CD4-positive, alpha-beta memory T cell (primary cell): ENCODE data around the gene IGF2BP2. TPM values are rescaled to one million over a fixed set of nuclear protein-coding genes. Genes with fewer than 3 reads are reported as not detected.

ENCODE experiments used
- CTCF ChIA-PET: fragments of 350-600 bp; sonication (Branson Sonifier 250); formaldehyde crosslinking; loops from one replicate; lab custom pipeline; 2021; ENCODE audit warnings: inconsistent platforms; ENCODE audit not compliant: partially characterized antibody; lab: Charles Lee
- POLR2A ChIA-PET: fragments of 350-600 bp; sonication (Branson Sonifier 250); formaldehyde crosslinking; loops from one replicate; lab custom pipeline; 2021; ENCODE audit not compliant: partially characterized antibody; lab: Charles Lee
- DNase-seq, 5 donors: peaks; one replicate each; pipeline versions ENCODE4 v3.0.0 to v3.0.0-alpha.2; 2020 to 2022; ENCODE audit warnings: mixed read lengths in 1 of 5
- H3K27ac ChIP-seq: one replicate; pipeline ENCODE4 v1.7.0; 2013; ENCODE audit warnings: low read depth, low read length
- H3K27me3 ChIP-seq: 2 replicates; pipeline ENCODE4 v1.7.0; 2013; ENCODE audit warnings: mild to moderate bottlenecking, low read length, moderate library complexity; ENCODE audit not compliant: insufficient read depth
- H3K36me3 ChIP-seq: 2 replicates; pipeline ENCODE4 v1.7.0; 2013; ENCODE audit warnings: mild to moderate bottlenecking, low read length, moderate library complexity; ENCODE audit not compliant: insufficient read depth
- H3K4me1 ChIP-seq: 2 replicates; pipeline ENCODE4 v1.7.0; 2013; ENCODE audit warnings: mild to moderate bottlenecking, low read length, moderate library complexity; ENCODE audit not compliant: insufficient read depth
- H3K4me3 ChIP-seq, 2 donors: one replicate each; pipeline ENCODE4 v1.7.0; 2013; ENCODE audit warnings: low read length in 2 of 2, mild to moderate bottlenecking in 1 of 2
- H3K9me3 ChIP-seq, 2 donors: one replicate each; pipeline ENCODE4 v1.7.0; 2013; ENCODE audit warnings: low read length in 2 of 2, control low read depth in 1 of 2; ENCODE audit not compliant: control insufficient read depth in 1 of 2
- H3K27ac Mint-ChIP-seq, 7 donors: one replicate each; pipeline ENCODE4 v1.8.0; 2020 to 2021; ENCODE audit warnings: mixed read lengths in 7 of 7, mild to moderate bottlenecking in 6 of 7, inconsistent platforms in 3 of 7, moderate library complexity in 3 of 7
- H3K27me3 Mint-ChIP-seq, 2 donors: one replicate each; pipeline ENCODE4 v1.8.0; 2020 to 2021; ENCODE audit warnings: mixed read lengths in 2 of 2
- H3K36me3 Mint-ChIP-seq, 2 donors: one replicate each; pipeline ENCODE4 v1.8.0; 2020 to 2021; ENCODE audit warnings: mixed read lengths in 2 of 2, inconsistent platforms in 1 of 2, mild to moderate bottlenecking in 1 of 2
- H3K4me1 Mint-ChIP-seq, 4 donors: one replicate each; pipeline ENCODE4 v1.8.0; 2020 to 2021; ENCODE audit warnings: mixed read lengths in 4 of 4, mild to moderate bottlenecking in 1 of 4
- H3K4me3 Mint-ChIP-seq, 8 donors: one replicate each; pipeline ENCODE4 v1.8.0; 2020 to 2021; ENCODE audit warnings: mixed read lengths in 8 of 8, mild to moderate bottlenecking in 7 of 8, moderate library complexity in 6 of 8, inconsistent platforms in 3 of 8
- H3K9me3 Mint-ChIP-seq, 8 donors: one replicate each; pipeline ENCODE4 v1.8.0; 2020 to 2021; ENCODE audit warnings: mixed read lengths in 8 of 8, mild to moderate bottlenecking in 5 of 8, inconsistent platforms in 3 of 8, moderate library complexity in 1 of 8
- intact Hi-C: fragments of 100-400 bp; cut with micrococcal nuclease; formaldehyde crosslinking; loops from one replicate; pipeline ENCODE4 v1.15.1; 2023
- polyA plus RNA-seq, 2 donors: library from polyadenylated mRNA; unstranded; fragments of 300-500 nt; fragmentation: Illumina TruSeq; gene quantifications; one replicate each; pipeline ENCODE4 v1.2.3, GENCODE V29; 2021
- total RNA-seq, 2 experiments: library from RNA; stranded (reverse); gene quantifications; one replicate each; pipeline ENCODE4 v1.2.3, GENCODE V29; 2021

IGF2BP2 gene
- total and polyA plus RNA-seq, 4 experiments from 2014 or later, result not detected

DNA sequence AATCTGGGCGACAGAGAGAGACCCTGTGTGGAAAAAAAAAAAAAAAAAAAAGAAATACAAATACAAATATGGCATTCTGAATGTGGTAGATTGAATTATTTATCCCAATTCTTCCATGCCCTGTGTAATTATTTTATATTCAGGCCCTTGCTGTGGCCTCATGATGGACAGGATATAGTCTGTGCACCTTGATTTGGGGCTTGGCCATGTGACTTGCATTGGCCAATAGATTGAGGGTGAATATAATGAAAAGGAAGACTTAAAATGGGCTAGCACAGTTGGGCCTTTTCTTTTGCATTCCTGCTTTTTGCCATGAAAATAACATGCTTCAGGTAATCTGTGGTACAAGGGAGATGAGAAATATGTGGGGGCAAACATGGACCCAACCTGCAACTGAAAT lies 27.1 kb upstream of the IGF2BP2 start:
- Histone ChIP-seq H3K9me3 (peaks cover 0 to 9% of the 10 kb centered on the region in 2 donors), H3K27me3 (no peaks in the 10 kb centered on the region), H3K36me3 (no peaks in the 10 kb centered on the region), H3K4me1 (no peaks in the 10 kb centered on the region), H3K4me3 (no peak overlapping the region), H3K27ac (no peak overlapping the region)
- Mint-ChIP-seq H3K4me3 (no peak overlapping the region), H3K27me3 (peaks cover 2 to 6% of the 10 kb centered on the region in 2 donors), H3K27ac (no peak overlapping the region), H3K9me3 (peaks cover 0 to 25% (median 13%) of the 10 kb centered on the region in 8 donors), H3K4me1 (no peaks in the 10 kb centered on the region), H3K36me3 (no peaks in the 10 kb centered on the region)
- ChIA-PET POLR2A (no interaction called here), CTCF (no interaction called here)
- intact Hi-C loops, result no loop called here
- DNase-seq, result no peak

DNA sequence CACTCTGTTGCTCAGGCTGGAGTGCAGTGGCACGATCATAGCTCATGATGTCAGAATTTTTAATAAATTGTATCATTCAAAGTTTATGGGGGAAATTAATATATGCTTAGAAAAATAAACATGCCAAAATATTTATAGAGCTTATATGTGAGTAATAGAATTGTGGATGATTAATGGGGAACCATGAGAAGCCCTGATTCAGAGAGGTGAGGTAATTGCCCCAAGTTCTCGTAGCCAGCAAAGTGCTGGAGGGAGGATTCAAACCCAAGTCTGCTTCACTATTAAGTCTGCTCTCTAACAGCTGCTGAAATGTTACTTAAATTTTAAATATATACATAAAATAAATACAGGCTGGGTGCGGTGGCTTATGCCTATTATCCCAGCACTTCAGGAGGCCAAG lies 26.2 kb upstream of the IGF2BP2 start:
- no peak overlapping the region for H3K27ac Mint-ChIP-seq
- Histone ChIP-seq H3K9me3 (peaks cover 0 to 1% of the 10 kb centered on the region in 2 donors), H3K4me3 (no peak overlapping the region), H3K27ac (no peak overlapping the region), H3K27me3 (no peaks in the 10 kb centered on the region), H3K4me1 (no peaks in the 10 kb centered on the region), H3K36me3 (no peaks in the 10 kb centered on the region)
- no peaks in the 10 kb centered on the region for H3K36me3 Mint-ChIP-seq
- intact Hi-C loops, result no loop called here
- peaks cover 0 to 16% (median 4%) of the 10 kb centered on the region in 8 donors for H3K9me3 Mint-ChIP-seq
- no peak for DNase-seq
- peaks cover 2 to 3% of the 10 kb centered on the region in 2 donors for H3K27me3 Mint-ChIP-seq
- no peak overlapping the region for H3K4me3 Mint-ChIP-seq
- POLR2A ChIA-PET, result no interaction called here
- CTCF ChIA-PET, result no interaction called here
- H3K4me1 Mint-ChIP-seq, result no peaks in the 10 kb centered on the region

DNA sequence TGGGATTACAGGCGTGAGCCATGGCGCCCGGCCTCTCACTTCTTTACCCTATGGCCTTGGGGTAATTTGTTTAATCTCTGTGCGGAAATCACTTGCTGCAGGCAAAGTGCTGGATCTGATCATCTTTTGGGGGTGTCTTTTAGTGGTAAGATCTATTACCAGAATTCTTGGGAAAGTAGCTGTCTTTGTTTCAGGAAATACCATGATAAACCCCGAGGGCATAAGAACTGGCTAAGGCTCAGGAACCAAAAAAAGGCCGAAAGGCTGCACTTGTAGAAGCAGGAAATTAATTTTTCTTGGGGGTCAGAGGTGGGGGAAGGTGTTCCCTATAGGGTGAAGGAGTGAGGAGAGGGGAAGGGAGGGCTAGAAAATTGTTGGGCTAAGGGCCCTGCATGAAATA lies 22.7 kb upstream of the IGF2BP2 start:
- H3K27me3 Mint-ChIP-seq, result peaks cover 3 to 11% of the 10 kb centered on the region in 2 donors
- no peaks in the 10 kb centered on the region for H3K36me3 ChIP-seq
- no peaks in the 10 kb centered on the region for H3K4me1 ChIP-seq
- H3K4me3 Mint-ChIP-seq, result no peak overlapping the region
- no peaks in the 10 kb centered on the region for H3K4me1 Mint-ChIP-seq
- H3K9me3 ChIP-seq, result no peaks in the 10 kb centered on the region
- no peak overlapping the region for H3K4me3 ChIP-seq
- no peak overlapping the region for H3K27ac Mint-ChIP-seq
- H3K27ac ChIP-seq, result no peak overlapping the region
- no peaks in the 10 kb centered on the region for H3K9me3 Mint-ChIP-seq
- no peak for DNase-seq
- CTCF ChIA-PET, result interaction anchor here (1.8 kb wide), 1 partner anchor 96 kb away, joined by 4 read pairs; no protein-coding TSS in a partner anchor
- no peaks in the 10 kb centered on the region for H3K36me3 Mint-ChIP-seq
- intact Hi-C loops, result no loop called here
- POLR2A ChIA-PET, result no interaction called here
- H3K27me3 ChIP-seq, result no peaks in the 10 kb centered on the region

DNA sequence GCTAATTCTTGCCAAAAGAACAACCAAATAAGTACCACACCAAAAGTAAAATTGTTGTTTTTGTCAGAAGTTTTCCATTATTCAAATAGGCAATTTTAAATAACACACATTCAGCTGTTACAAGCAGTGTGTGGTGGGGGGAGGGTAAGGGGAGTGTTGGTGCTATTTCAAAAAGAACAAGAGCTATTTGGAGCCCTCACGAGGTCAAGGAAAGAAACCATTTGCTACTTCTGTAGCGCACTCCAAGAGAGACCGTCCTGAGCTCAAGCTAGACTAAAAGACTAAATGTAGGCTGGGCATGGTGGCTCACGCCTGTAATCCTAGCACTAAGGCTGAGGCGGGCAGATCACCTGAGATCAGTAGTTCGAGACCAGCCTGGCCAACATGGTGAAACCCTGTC lies 21.2 kb upstream of the IGF2BP2 start:
- Mint-ChIP-seq H3K4me3 (no peak overlapping the region), H3K27me3 (peaks cover 4 to 16% of the 10 kb centered on the region in 2 donors), H3K9me3 (no peaks in the 10 kb centered on the region), H3K27ac (no peak overlapping the region), H3K4me1 (no peaks in the 10 kb centered on the region), H3K36me3 (no peaks in the 10 kb centered on the region)
- DNase-seq, result no peak
- Histone ChIP-seq H3K27ac (no peak overlapping the region), H3K36me3 (no peaks in the 10 kb centered on the region), H3K27me3 (no peaks in the 10 kb centered on the region), H3K9me3 (no peaks in the 10 kb centered on the region), H3K4me1 (no peaks in the 10 kb centered on the region), H3K4me3 (no peak overlapping the region)
- POLR2A ChIA-PET, result no interaction called here
- intact Hi-C loops, result no loop called here
- CTCF ChIA-PET, result no interaction called here

DNA sequence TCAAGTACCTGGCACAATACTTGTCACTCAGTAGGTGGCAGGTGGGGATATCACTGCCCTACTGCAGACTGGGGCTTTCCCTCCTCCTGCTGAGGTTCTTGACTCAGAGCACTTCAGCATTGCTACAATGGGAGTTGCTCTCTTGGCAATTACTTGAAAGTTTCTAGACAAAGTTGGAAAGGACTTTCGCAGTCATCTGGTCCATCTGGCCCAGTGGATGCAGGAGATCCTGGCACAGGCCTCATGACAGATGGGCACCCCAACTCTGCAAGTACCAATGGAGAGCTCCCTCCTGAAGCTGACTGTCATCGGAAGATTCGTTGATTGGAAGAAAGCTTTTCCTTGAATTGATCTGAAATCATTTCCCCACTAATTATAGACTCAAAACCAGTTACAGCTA lies 19.2 kb upstream of the IGF2BP2 start:
- H3K27me3 Mint-ChIP-seq, result peaks cover 8 to 19% of the 10 kb centered on the region in 2 donors
- ChIA-PET CTCF (no interaction called here), POLR2A (no interaction called here)
- intact Hi-C loops, result no loop called here
- H3K9me3 ChIP-seq, result no peaks in the 10 kb centered on the region
- no peaks in the 10 kb centered on the region for H3K4me1 ChIP-seq
- H3K4me3 Mint-ChIP-seq, result no peak overlapping the region
- no peak overlapping the region for H3K27ac ChIP-seq
- H3K27ac Mint-ChIP-seq, result no peak overlapping the region
- H3K9me3 Mint-ChIP-seq, result peaks cover 0 to 2% (median 0%) of the 10 kb centered on the region in 8 donors
- H3K4me3 ChIP-seq, result no peak overlapping the region
- no peaks in the 10 kb centered on the region for H3K27me3 ChIP-seq
- no peaks in the 10 kb centered on the region for H3K36me3 ChIP-seq
- H3K4me1 Mint-ChIP-seq, result no peaks in the 10 kb centered on the region
- no peak for DNase-seq
- H3K36me3 Mint-ChIP-seq, result no peaks in the 10 kb centered on the region

DNA sequence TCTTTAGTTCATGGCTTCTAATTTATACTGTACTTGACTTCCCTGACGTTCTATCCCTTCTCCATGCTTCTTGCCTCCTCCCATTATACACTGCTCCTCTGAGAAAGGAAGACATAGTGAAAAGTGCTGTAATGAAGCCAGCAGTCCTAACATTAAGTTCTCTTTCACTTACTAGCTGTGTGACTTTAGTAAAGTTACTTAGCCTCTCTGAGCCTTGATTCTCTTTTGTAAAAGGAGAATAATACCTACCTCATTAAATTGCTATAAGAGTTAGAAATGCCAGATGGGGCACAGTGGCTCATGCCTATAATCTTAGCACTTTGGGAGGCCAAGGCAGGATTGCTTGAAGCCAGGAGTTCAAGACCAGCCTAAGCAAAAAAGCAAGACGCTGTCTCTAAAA lies 18.8 kb upstream of the IGF2BP2 start:
- no peak for DNase-seq
- Histone ChIP-seq H3K4me1 (no peaks in the 10 kb centered on the region), H3K9me3 (no peaks in the 10 kb centered on the region), H3K36me3 (no peaks in the 10 kb centered on the region), H3K27ac (no peak overlapping the region), H3K4me3 (no peak overlapping the region), H3K27me3 (no peaks in the 10 kb centered on the region)
- Mint-ChIP-seq H3K36me3 (no peaks in the 10 kb centered on the region), H3K27ac (no peak overlapping the region), H3K27me3 (peaks cover 9 to 21% of the 10 kb centered on the region in 2 donors), H3K4me3 (no peak overlapping the region), H3K9me3 (peaks cover 0 to 2% (median 0%) of the 10 kb centered on the region in 8 donors), H3K4me1 (no peaks in the 10 kb centered on the region)
- CTCF ChIA-PET, result no interaction called here
- POLR2A ChIA-PET, result no interaction called here
- intact Hi-C loops, result no loop called here

DNA sequence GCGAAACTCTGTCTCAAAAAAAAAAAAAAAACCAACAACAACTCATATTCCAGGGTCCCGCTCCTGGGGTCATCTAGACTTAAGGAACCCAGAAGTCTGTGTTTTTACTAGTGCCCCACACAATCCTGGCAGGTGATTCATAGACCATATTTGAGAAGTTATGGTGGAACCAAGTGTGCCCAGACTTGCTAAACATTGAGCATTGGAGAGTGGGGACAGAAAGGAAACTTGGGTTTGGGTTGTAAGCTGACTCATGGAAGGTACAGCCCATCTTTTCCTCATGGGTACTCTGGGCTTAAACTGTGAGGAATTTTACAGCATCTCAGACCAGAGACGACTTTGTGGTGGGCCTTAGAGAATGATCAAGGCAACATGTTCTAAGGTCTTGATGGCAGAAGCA lies 18.3 kb upstream of the IGF2BP2 start:
- H3K27ac Mint-ChIP-seq, result no peak overlapping the region
- H3K27me3 ChIP-seq, result no peaks in the 10 kb centered on the region
- peaks cover 0 to 2% (median 0%) of the 10 kb centered on the region in 8 donors for H3K9me3 Mint-ChIP-seq
- no peaks in the 10 kb centered on the region for H3K36me3 Mint-ChIP-seq
- H3K36me3 ChIP-seq, result no peaks in the 10 kb centered on the region
- no peaks in the 10 kb centered on the region for H3K4me1 ChIP-seq
- no peaks in the 10 kb centered on the region for H3K4me1 Mint-ChIP-seq
- peaks cover 12 to 21% of the 10 kb centered on the region in 2 donors for H3K27me3 Mint-ChIP-seq
- H3K4me3 ChIP-seq, result no peak overlapping the region
- no peak overlapping the region for H3K4me3 Mint-ChIP-seq
- ChIA-PET CTCF (no interaction called here), POLR2A (no interaction called here)
- no peak for DNase-seq
- intact Hi-C loops, result no loop called here
- H3K9me3 ChIP-seq, result no peaks in the 10 kb centered on the region
- no peak overlapping the region for H3K27ac ChIP-seq

DNA sequence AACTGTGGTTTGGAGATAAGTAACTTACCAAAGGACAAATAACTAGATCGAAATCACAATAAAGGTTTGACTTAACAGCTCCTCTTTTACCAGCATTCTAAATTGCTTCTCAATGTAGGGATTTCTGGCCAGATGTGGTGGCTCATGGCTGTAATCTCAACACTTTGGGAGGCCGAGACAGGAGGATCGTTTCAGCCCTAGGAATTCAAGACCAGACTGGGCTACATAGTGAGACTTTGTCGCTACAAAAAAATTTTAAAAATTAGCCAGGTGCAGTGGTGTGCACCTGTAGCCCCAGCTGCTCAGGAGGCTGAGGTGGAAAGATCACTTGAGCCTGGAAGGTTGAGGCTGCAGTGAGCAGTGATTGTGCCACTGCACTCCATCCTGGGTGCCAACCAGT lies 17.4 kb upstream of the IGF2BP2 start:
- intact Hi-C loops, result no loop called here
- H3K9me3 Mint-ChIP-seq, result peaks cover 0 to 2% (median 0%) of the 10 kb centered on the region in 8 donors
- DNase-seq, result no peak
- no peak overlapping the region for H3K27ac Mint-ChIP-seq
- H3K4me1 ChIP-seq, result no peaks in the 10 kb centered on the region
- no peak overlapping the region for H3K4me3 Mint-ChIP-seq
- no peak overlapping the region for H3K27ac ChIP-seq
- H3K36me3 Mint-ChIP-seq, result no peaks in the 10 kb centered on the region
- no peaks in the 10 kb centered on the region for H3K4me1 Mint-ChIP-seq
- no peaks in the 10 kb centered on the region for H3K36me3 ChIP-seq
- no peaks in the 10 kb centered on the region for H3K9me3 ChIP-seq
- CTCF ChIA-PET, result interaction anchor here (1.0 kb wide), 1 partner anchor 180 kb away, joined by 3 read pairs; no protein-coding TSS in a partner anchor
- H3K27me3 Mint-ChIP-seq, result peaks cover 17 to 26% of the 10 kb centered on the region in 2 donors
- POLR2A ChIA-PET, result interaction anchor here (0.7 kb wide), 1 partner anchor 62 kb away, joined by 3 read pairs; no protein-coding TSS in a partner anchor
- no peaks in the 10 kb centered on the region for H3K27me3 ChIP-seq
- H3K4me3 ChIP-seq, result no peak overlapping the region
